Stimulated activated naive B cell treated with anti-CD40 and anti-IgM and Interleukin-4, amounts not matched to agents 10 μg/mL and 1 μg/mL and 100 μg/mL, for 72 hours (primary cell): ENCODE data around the gene RRAS2.

Experiments
- ATAC-seq, 2 donors: fragments of 150-1000 bp; cut with Tn5 transposase; replicated peaks; 2 replicates each; pipeline ENCODE4 v1.10.0; 2021; ENCODE audit warnings: moderate library complexity in 1 of 2
- DNase-seq: peaks from one replicate; pipeline ENCODE4 v3.0.0; 2021
- H3K27ac Mint-ChIP-seq: one replicate; pipeline ENCODE4 v1.8.0; 2022; ENCODE audit warnings: mild to moderate bottlenecking, mixed read lengths
- H3K27me3 Mint-ChIP-seq, 2 donors: one replicate each; pipeline ENCODE4 v1.8.0; 2022; ENCODE audit warnings: mixed read lengths in 2 of 2
- H3K36me3 Mint-ChIP-seq, 2 donors: one replicate each; pipeline ENCODE4 v1.8.0; 2022; ENCODE audit warnings: mixed read lengths in 2 of 2, mild to moderate bottlenecking in 1 of 2
- H3K4me1 Mint-ChIP-seq, 2 donors: one replicate each; pipeline ENCODE4 v1.8.0; 2022; ENCODE audit warnings: mixed read lengths in 2 of 2, mild to moderate bottlenecking in 1 of 2
- H3K4me3 Mint-ChIP-seq, 2 donors: one replicate each; pipeline ENCODE4 v1.8.0; 2022; ENCODE audit warnings: mild to moderate bottlenecking in 2 of 2, mixed read lengths in 2 of 2, moderate library complexity in 1 of 2
- H3K9me3 Mint-ChIP-seq, 2 donors: one replicate each; pipeline ENCODE4 v1.8.0; 2022; ENCODE audit warnings: mixed read lengths in 2 of 2, mild to moderate bottlenecking in 1 of 2

RRAS2 gene

DNA sequence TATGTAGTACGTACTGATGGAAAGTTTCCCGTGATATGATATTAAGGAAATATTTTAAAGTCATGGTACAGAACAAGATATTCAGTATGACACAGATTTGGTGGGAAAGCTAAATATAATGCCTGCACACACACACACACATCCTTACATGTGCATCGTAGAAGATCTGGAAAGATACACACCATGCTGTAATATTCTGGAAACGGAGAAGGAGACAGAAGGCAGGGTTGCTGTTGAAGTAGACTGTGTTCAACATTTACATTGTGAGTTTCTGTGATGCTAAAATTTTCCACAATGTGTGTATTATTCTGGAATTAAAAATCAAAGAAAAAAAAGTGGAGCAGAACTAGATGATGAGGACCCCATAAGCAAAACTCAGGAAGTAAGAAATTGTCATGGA, 118.0 kb downstream of the RRAS2 start:
- no peaks in the 10 kb centered on the region for H3K36me3 Mint-ChIP-seq
- no peaks in the 10 kb centered on the region for H3K9me3 Mint-ChIP-seq
- DNase-seq (no peak), ATAC-seq (no peak)
- no peak overlapping the region for H3K27ac Mint-ChIP-seq
- H3K4me3 Mint-ChIP-seq: no peak overlapping the region
- peaks cover 26 to 50% of the 10 kb centered on the region in 2 donors for H3K4me1 Mint-ChIP-seq
- peaks cover 0 to 21% of the 10 kb centered on the region in 2 donors for H3K27me3 Mint-ChIP-seq

DNA sequence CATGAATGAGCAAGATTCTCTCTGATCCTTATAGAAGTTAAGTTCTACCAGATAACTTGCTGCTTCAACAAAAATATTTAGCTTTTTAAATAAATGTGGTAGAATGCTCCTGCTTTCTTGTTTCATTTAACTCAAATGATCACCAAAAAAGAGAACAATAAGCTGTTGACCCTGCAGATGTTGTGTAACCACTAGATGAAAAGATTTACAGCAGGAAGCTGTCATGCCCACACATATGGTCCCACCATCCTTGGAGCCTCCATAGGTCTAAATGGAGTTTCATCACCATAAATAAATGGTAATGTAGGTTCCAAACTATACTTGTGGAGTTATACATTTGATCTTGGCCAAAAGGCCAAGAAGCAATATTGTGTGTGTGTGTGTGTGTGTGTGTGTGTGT, 118.8 kb downstream of the RRAS2 start:
- Mint-ChIP-seq H3K4me3 (no peak overlapping the region), H3K27ac (no peak overlapping the region), H3K27me3 (peaks cover 0 to 21% of the 10 kb centered on the region in 2 donors), H3K9me3 (no peaks in the 10 kb centered on the region), H3K4me1 (peaks cover 30 to 57% of the 10 kb centered on the region in 2 donors), H3K36me3 (no peaks in the 10 kb centered on the region)
- ATAC-seq: no peak
- DNase-seq: no peak

DNA sequence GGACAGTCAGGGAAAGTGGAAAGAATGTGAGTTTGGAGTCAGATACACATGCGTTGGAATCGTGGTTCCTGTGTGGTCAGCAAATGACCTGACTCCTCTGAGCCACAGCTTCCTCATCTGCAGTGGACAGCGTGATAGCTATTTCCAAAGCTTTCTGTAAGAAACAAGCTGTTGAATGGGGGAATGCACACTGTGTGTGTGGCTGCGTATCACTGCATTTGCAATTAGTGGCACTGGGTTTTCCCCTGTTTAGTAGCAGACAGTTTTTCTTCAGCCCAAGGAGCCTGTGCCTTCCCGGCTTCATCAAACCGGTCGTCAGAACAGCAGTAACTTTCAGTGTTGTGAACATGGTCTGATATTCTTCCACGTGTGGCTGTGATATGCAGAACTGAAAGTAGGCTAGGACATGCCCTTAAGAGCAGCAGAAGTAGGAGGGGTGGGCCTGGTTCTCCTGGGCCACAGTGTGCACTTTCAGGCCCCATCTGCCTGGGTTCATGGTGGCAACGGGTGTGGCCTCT, 121.5 kb downstream of the RRAS2 start:
- peak; percentile 76 for DNase-seq

DNA sequence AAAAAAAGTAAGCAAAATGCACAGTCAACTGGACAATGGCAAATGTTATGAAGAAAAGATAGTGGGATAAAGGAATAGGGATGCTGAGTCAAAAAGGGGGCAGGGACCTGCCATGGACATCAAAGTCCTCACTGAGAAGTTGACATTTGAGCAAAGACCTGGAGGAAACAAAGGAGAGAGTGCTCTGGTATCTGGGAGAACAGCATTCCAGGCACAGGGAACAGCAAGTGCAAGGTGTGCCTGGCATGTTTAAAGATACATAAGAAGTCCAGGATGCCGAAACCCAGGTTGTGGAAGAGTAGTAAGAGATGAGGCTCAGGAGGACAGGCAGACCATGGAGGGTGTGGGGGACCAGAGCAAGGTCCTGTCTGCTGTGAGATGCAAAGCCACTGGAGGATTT, 123.3 kb downstream of the RRAS2 start:
- peaks cover 30 to 40% of the 10 kb centered on the region in 2 donors for H3K4me1 Mint-ChIP-seq
- no peaks in the 10 kb centered on the region for H3K36me3 Mint-ChIP-seq
- peaks cover 9 to 11% of the 10 kb centered on the region in 2 donors for H3K27me3 Mint-ChIP-seq
- DNase-seq (no peak), ATAC-seq (no peak)
- H3K9me3 Mint-ChIP-seq: no peaks in the 10 kb centered on the region
- H3K27ac Mint-ChIP-seq: no peak overlapping the region
- H3K4me3 Mint-ChIP-seq: peak overlapping the region in 1 of 2 donors; percentile 43

More for the DNA sequence above, 121.5 kb downstream of the RRAS2 start:
- peaks cover 4 to 5% of the 10 kb centered on the region in 2 donors for H3K27me3 Mint-ChIP-seq
- H3K9me3 Mint-ChIP-seq: no peaks in the 10 kb centered on the region
- peak overlapping the region; percentile 88 for H3K27ac Mint-ChIP-seq
- peak; percentile 98 for ATAC-seq
- no peaks in the 10 kb centered on the region for H3K36me3 Mint-ChIP-seq
- peak overlapping the region; percentile 43 to 49 for H3K4me3 Mint-ChIP-seq
- H3K4me1 Mint-ChIP-seq: peaks cover 30 to 53% of the 10 kb centered on the region in 2 donors

DNA sequence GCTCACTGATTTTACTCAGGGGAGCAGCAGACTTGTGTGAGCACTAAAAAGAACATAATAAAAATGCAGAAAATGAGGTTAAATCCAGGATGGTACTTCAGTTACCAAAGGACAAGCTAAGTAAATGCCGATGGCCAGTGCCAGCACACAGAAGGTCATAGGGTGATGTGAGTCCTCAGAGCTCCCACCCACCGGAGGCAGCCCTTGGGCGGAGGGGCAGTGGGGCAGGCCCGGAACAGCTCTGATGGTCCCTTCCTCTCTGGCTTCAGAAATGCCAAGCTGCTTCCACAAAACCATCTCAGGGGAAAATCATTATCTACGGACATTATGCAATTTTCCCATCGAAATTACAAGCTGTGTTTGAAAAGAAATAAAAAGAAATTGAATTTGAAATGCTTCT, 124.5 kb downstream of the RRAS2 start:
- H3K36me3 Mint-ChIP-seq: no peaks in the 10 kb centered on the region
- no peak overlapping the region for H3K27ac Mint-ChIP-seq
- no peaks in the 10 kb centered on the region for H3K9me3 Mint-ChIP-seq
- H3K4me3 Mint-ChIP-seq: no peak overlapping the region
- no peak for ATAC-seq
- no peak for DNase-seq
- peaks cover 17% of the 10 kb centered on the region in 2 donors for H3K27me3 Mint-ChIP-seq
- peaks cover 30 to 40% of the 10 kb centered on the region in 2 donors for H3K4me1 Mint-ChIP-seq

DNA sequence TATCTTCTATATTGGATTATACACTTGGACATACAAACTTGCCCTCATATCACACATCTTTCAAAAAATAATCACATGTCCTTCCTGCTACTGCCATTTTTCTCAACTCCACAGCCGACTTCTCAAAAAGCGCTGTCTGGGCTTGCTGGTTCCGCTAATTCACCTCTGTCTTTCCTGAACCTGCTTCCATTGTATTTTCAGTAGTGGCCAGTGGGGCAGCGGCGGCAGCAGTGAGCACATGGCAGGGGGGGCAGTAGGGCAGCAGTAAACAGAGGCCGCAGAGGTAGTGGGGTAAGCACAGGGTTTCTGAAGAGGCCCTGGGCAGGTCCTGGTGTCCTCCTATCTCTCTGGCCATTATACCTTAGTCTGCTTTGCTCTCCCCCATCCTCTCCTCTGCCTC, 126.3 kb downstream of the RRAS2 start:
- Mint-ChIP-seq H3K4me1 (peaks cover 20 to 28% of the 10 kb centered on the region in 2 donors), H3K36me3 (no peaks in the 10 kb centered on the region), H3K27me3 (peaks cover 22 to 23% of the 10 kb centered on the region in 2 donors), H3K27ac (no peak overlapping the region), H3K9me3 (no peaks in the 10 kb centered on the region), H3K4me3 (no peak overlapping the region)
- ATAC-seq (no peak), DNase-seq (no peak)

DNA sequence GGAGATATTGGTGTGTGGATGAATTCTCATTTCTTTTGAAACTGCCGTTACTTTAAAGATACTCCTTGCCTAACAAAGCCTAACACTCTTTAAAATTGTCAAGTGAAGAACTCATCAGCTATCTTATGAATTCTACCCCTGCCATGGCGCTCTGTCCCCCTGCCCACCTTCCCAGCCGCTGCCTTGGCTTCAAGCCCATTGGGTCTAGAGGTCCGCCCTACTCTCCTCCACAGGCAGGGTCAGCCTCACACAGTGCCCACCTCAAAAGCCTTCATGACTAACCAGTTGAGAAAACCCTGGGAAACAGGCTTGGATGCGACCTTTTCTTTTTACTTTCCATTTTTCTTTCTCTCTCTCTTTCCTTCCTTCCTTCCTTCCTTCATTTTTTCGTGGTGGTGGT, 128.6 kb downstream of the RRAS2 start:
- DNase-seq (no peak), ATAC-seq (no peak)
- no peak overlapping the region for H3K4me3 Mint-ChIP-seq
- no peaks in the 10 kb centered on the region for H3K36me3 Mint-ChIP-seq
- no peak overlapping the region for H3K27ac Mint-ChIP-seq
- H3K9me3 Mint-ChIP-seq: peaks cover 3% of the 10 kb centered on the region in 2 donors
- H3K27me3 Mint-ChIP-seq: peaks cover 22 to 23% of the 10 kb centered on the region in 2 donors
- peaks cover 0 to 5% of the 10 kb centered on the region in 2 donors for H3K4me1 Mint-ChIP-seq

DNA sequence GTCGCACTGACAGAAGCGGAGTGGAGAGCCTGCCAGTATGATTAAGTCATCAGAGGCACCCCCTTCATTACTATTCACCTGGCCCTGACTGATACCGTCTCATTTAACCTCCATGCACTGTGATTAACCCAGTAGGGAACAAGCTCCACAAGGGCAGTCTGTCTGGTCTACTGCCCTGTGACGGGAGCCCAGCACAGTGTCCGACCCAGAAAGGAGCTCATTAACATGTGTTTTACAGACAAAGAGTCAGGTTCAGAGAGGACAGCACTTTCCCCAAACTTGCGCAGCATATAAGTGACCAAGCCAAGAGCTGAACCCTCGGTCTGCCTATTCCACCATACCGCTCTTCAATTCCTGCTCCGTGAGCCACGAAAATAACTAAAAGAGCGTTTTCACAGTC, 129.5 kb downstream of the RRAS2 start:
- H3K4me1 Mint-ChIP-seq: peaks cover 2 to 4% of the 10 kb centered on the region in 2 donors

DNA sequence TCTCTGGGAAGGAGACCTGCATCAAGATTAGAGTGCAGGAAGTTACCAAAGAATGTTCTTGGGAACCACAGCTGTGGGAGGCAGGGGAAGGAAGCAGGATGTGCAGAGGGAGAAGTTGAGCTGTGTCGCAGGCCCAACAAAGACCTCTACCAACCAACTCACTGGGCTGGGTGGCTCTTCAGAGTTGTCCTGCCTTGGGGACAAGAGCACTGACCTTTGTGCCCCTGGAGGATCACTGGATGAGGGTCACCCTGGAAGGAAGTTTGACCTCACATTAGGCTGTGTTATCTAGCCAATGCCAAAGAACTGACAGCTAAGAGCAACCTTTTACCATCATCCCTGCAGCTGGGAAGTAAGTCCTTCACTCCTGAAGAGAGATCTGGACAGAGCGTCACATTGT, 130.6 kb downstream of the RRAS2 start:
- peaks cover 22 to 23% of the 10 kb centered on the region in 2 donors for H3K27me3 Mint-ChIP-seq
- peaks cover 6 to 11% of the 10 kb centered on the region in 2 donors for H3K4me1 Mint-ChIP-seq
- H3K4me3 Mint-ChIP-seq: no peak overlapping the region
- ATAC-seq (no peak), DNase-seq (no peak)
- no peaks in the 10 kb centered on the region for H3K36me3 Mint-ChIP-seq
- peaks cover 3% of the 10 kb centered on the region in 2 donors for H3K9me3 Mint-ChIP-seq
- H3K27ac Mint-ChIP-seq: no peak overlapping the region

More for the DNA sequence above, 129.5 kb downstream of the RRAS2 start:
- H3K27me3 Mint-ChIP-seq: peaks cover 22 to 23% of the 10 kb centered on the region in 2 donors
- no peak overlapping the region for H3K27ac Mint-ChIP-seq
- H3K9me3 Mint-ChIP-seq: peaks cover 3% of the 10 kb centered on the region in 2 donors
- no peak for ATAC-seq
- no peak overlapping the region for H3K4me3 Mint-ChIP-seq
- no peak for DNase-seq
- no peaks in the 10 kb centered on the region for H3K36me3 Mint-ChIP-seq
